ENCODE data around the gene STX5.

GRCh38 chr11:62865635-62866034 is 33.8 kb upstream of the STX5 start:
- TF ChIP-seq NFE2L2 (conservative IDR thresholded peaks at IDR 0.05; ENCODE audit: low read length) (no peak), MAX (IDR thresholded peaks at IDR 0.05) (no peak), CTCF (IDR thresholded peaks at IDR 0.05) (no peak), MAZ (IDR thresholded peaks at IDR 0.05; ENCODE audit: borderline replicate concordance, low read depth, low read length) (no peak), EP300 (IDR thresholded peaks at IDR 0.05) (no peak), RAD21 (conservative IDR thresholded peaks at IDR 0.05 in 1 of 2, IDR thresholded peaks at IDR 0.05 in 1 of 2) (no peak)

Data from A549 (cell line).